SK-N-SH treated with all-trans-retinoic acid at 6 μM for 48 hours (cell line): ENCODE data around the gene KRT73.

Source experiments
- ATAC-seq: fragments of 200-7000 bp; cut with Tn5 transposase; 3 replicates; pipeline ENCODE4 v1.9.1; 2020; ENCODE audit warnings: mild to moderate bottlenecking, moderate library complexity
- BACH2 ChIP-seq: fragments of 250-450 bp; sonication (Bioruptor Pico); IDR thresholded peaks from 2 replicates; pipeline ENCODE4 v1.9.0; 2021; ENCODE audit warnings: mild to moderate bottlenecking, borderline replicate concordance
- CSDC2 ChIP-seq: fragments of 250-450 bp; sonication (Bioruptor Pico); IDR thresholded peaks from 2 replicates; pipeline ENCODE4 v1.5.0; 2020; ENCODE audit warnings: mild to moderate bottlenecking, moderate library complexity
- CSRNP3 ChIP-seq: fragments of 250-450 bp; sonication (Bioruptor Pico); IDR thresholded peaks from 2 replicates; pipeline ENCODE4 v1.5.1; 2021; ENCODE audit warnings: mild to moderate bottlenecking, moderate library complexity
- ESRRG ChIP-seq: fragments of 250-450 bp; sonication (Bioruptor Pico); IDR thresholded peaks from 2 replicates; pipeline ENCODE4 v1.6.1; 2021; ENCODE audit warnings: mild to moderate bottlenecking
- GLIS3 ChIP-seq: fragments of 250-450 bp; sonication (Bioruptor Pico); IDR thresholded peaks from 2 replicates; pipeline ENCODE4 v1.5.0; 2020; ENCODE audit warnings: mild to moderate bottlenecking, moderate library complexity
- OSR1 ChIP-seq: fragments of 250-450 bp; sonication (Bioruptor Pico); IDR thresholded peaks from 2 replicates; pipeline ENCODE4 v1.8.0; 2022; ENCODE audit warnings: moderate library complexity, mild to moderate bottlenecking, inconsistent platforms
- PATZ1 ChIP-seq: fragments of 250-450 bp; sonication (Bioruptor Pico); IDR thresholded peaks from 2 replicates; pipeline ENCODE4 v1.8.0; 2020; ENCODE audit warnings: mild to moderate bottlenecking, moderate library complexity, borderline replicate concordance
- PPARA ChIP-seq: fragments of 250-450 bp; sonication (Bioruptor Pico); IDR thresholded peaks from 2 replicates; pipeline ENCODE4 v1.5.0; 2020; ENCODE audit warnings: mild to moderate bottlenecking, borderline replicate concordance
- RARB ChIP-seq: fragments of 250-450 bp; sonication (Bioruptor Pico); IDR thresholded peaks from 2 replicates; pipeline ENCODE4 v1.8.0; 2021; ENCODE audit warnings: mild to moderate bottlenecking, moderate library complexity
- SNAI2 ChIP-seq: fragments of 250-450 bp; sonication (Bioruptor Pico); IDR thresholded peaks from 2 replicates; pipeline ENCODE4 v1.5.0; 2020; ENCODE audit warnings: mild to moderate bottlenecking, moderate library complexity
- TCF4 ChIP-seq: fragments of 250-450 bp; sonication (Bioruptor Pico); IDR thresholded peaks from 2 replicates; pipeline ENCODE4 v1.8.0; 2021; ENCODE audit warnings: mild to moderate bottlenecking, moderate library complexity, borderline replicate concordance
- TOX ChIP-seq: fragments of 250-450 bp; sonication (Bioruptor Pico); IDR thresholded peaks from 2 replicates; pipeline ENCODE4 v1.8.0; 2021; ENCODE audit warnings: mild to moderate bottlenecking, moderate library complexity, borderline replicate concordance
- TSHZ2 ChIP-seq: fragments of 250-450 bp; sonication (Bioruptor Pico); IDR thresholded peaks from 2 replicates; pipeline ENCODE4 v1.5.0; 2020; ENCODE audit warnings: mild to moderate bottlenecking, moderate library complexity
- ZC3H10 ChIP-seq: fragments of 250-450 bp; sonication (Bioruptor Pico); IDR thresholded peaks from 2 replicates; pipeline ENCODE4 v1.5.1; 2021; ENCODE audit warnings: mild to moderate bottlenecking, moderate library complexity
- ZFP3 ChIP-seq: fragments of 250-450 bp; sonication (Bioruptor Pico); IDR thresholded peaks from 2 replicates; pipeline ENCODE4 v1.5.0; 2020; ENCODE audit warnings: mild to moderate bottlenecking, moderate library complexity
- ZFP30 ChIP-seq: fragments of 450-650 bp; formaldehyde crosslinking; IDR thresholded peaks from 2 replicates; pipeline ENCODE4 v1.5.0; 2022; ENCODE audit warnings: mild to moderate bottlenecking, moderate library complexity
- ZNF565 ChIP-seq: fragments of 450-650 bp; formaldehyde crosslinking; conservative IDR thresholded peaks from 2 replicates; pipeline ENCODE4 v1.5.0; 2020; ENCODE audit warnings: low read depth, mild to moderate bottlenecking, moderate library complexity
- ZNF8 ChIP-seq: fragments of 450-650 bp; formaldehyde crosslinking; IDR thresholded peaks from 2 replicates; pipeline ENCODE4 v1.5.0; 2020; ENCODE audit warnings: mild to moderate bottlenecking, moderate library complexity

The KRT73 gene

GRCh38 chr12:52657250-52657902 is 39.0 kb upstream of the KRT73 start:
- ATAC-seq = no peak
- TF ChIP-seq BACH2 (CRISPR knock-in tag) (no peak), PPARA (no peak), ZFP30 (CRISPR knock-in tag) (no peak)

GRCh38 chr12:52656616-52657015 is 38.3 kb upstream of the KRT73 start:
- TF ChIP-seq PPARA (no peak), ZNF565 (CRISPR knock-in tag) (no peak), TOX (CRISPR knock-in tag) (no peak), ZC3H10 (CRISPR knock-in tag) (no peak), CSDC2 (CRISPR knock-in tag) (no peak), ZFP3 (CRISPR knock-in tag) (no peak)
- no peak for ATAC-seq

GRCh38 chr12:52655720-52656124 is 37.4 kb upstream of the KRT73 start:
- no peak for ATAC-seq
- TF ChIP-seq TOX (CRISPR knock-in tag) = no peak
- no peak for TF ChIP-seq CSRNP3 (CRISPR knock-in tag)
- TF ChIP-seq ESRRG = no peak
- no peak for TF ChIP-seq BACH2 (CRISPR knock-in tag)
- TF ChIP-seq PATZ1 (CRISPR knock-in tag) = no peak
- TF ChIP-seq ZFP3 (CRISPR knock-in tag) = no peak
- no peak for TF ChIP-seq CSDC2 (CRISPR knock-in tag)

GRCh38 chr12:52655251-52655650 is 36.9 kb upstream of the KRT73 start:
- ATAC-seq = no peak

GRCh38 chr12:52651726-52652261 is 33.4 kb upstream of the KRT73 start, which contains the start of gene KRT2:
Gene KRT2, minus strand, starts transcription at chr12:52652211. Its CDS starts 69 bp downstream, at chr12:52652142.
- ATAC-seq = no peak
- TF ChIP-seq SNAI2 (CRISPR knock-in tag) (no peak), OSR1 (CRISPR knock-in tag) (no peak), ZNF565 (CRISPR knock-in tag) (no peak), CSRNP3 (CRISPR knock-in tag) (no peak)

More at GRCh38 chr12:52655251-52655650, 36.9 kb upstream of the KRT73 start:
- TF ChIP-seq GLIS3 (CRISPR knock-in tag) = no peak
- TF ChIP-seq, all 23 proteins: peak for 0

GRCh38 chr12:52650520-52651081 is 32.2 kb upstream of the KRT73 start:
- TF ChIP-seq ESRRG (no peak), TCF4 (CRISPR knock-in tag) (no peak), ZFP3 (CRISPR knock-in tag) (no peak), RARB (no peak), ZNF565 (CRISPR knock-in tag) (no peak), CSDC2 (CRISPR knock-in tag) (no peak), ZFP30 (CRISPR knock-in tag) (no peak), BACH2 (CRISPR knock-in tag) (no peak), SNAI2 (CRISPR knock-in tag) (no peak), ZC3H10 (CRISPR knock-in tag) (no peak), PPARA (no peak), TOX (CRISPR knock-in tag) (no peak), GLIS3 (CRISPR knock-in tag) (no peak), ZNF8 (CRISPR knock-in tag) (no peak), TSHZ2 (CRISPR knock-in tag) (no peak)
- ATAC-seq = no peak
